DND-41 (cell line): Measurements from ENCODE around the gene PDE8A.

Source experiments
- CTCF ChIP-seq: IDR thresholded peaks from 2 replicates; pipeline ENCODE4 v1.5.1; 2012; ENCODE audit warnings: borderline replicate concordance, low read length, moderate library complexity, mild to moderate bottlenecking; ENCODE audit not compliant: poor library complexity, severe bottlenecking; ENCODE audit errors: extremely low read depth
- EZH2 ChIP-seq: IDR thresholded peaks from 3 replicates; pipeline ENCODE4 v1.6.1; 2012; ENCODE audit warnings: borderline replicate concordance, low read depth, mild to moderate bottlenecking, moderate library complexity, low read length, inconsistent platforms; ENCODE audit not compliant: severe bottlenecking

- TF ChIP-seq CTCF (no peak), EZH2 (no peak)
Measured at GRCh38 chr15:84975871-84976351, 5.7 kb upstream of the PDE8A start.
